Esophagus (tissue), 2 donors: ENCODE data around the gene TRIM26. TPM values are rescaled to one million over a fixed set of nuclear protein-coding genes. Genes with fewer than 3 reads are reported as not detected.
"Not testable (repeated sequence)": the region's sequence is repeated elsewhere in the genome, so short reads cannot be mapped to it uniquely, and the experiment has no call there.

ENCODE experiments used
- H3K27ac ChIP-seq, 2 donors: one replicate each; pipeline ENCODE4 v1.5.1; 2013; ENCODE audit warnings: low read depth in 2 of 2, mild to moderate bottlenecking in 2 of 2, inconsistent platforms in 1 of 2, low read length in 1 of 2, moderate library complexity in 1 of 2
- H3K27me3 ChIP-seq, 2 donors: one replicate each; pipeline ENCODE4 v1.6.1; 2013; ENCODE audit warnings: low read length in 2 of 2, control low read depth in 1 of 2, mild to moderate bottlenecking in 1 of 2; ENCODE audit not compliant: insufficient read depth in 2 of 2, control insufficient read depth in 1 of 2
- H3K36me3 ChIP-seq, 2 donors: one replicate each; pipeline ENCODE4 v1.6.1; 2013; ENCODE audit warnings: low read length in 1 of 2; ENCODE audit not compliant: control insufficient read depth in 2 of 2, insufficient read depth in 2 of 2
- H3K4me1 ChIP-seq, 2 donors: one replicate each; pipeline ENCODE4 v1.6.1; 2013; ENCODE audit warnings: low read length in 1 of 2; ENCODE audit not compliant: control insufficient read depth in 2 of 2, insufficient read depth in 2 of 2
- H3K4me3 ChIP-seq, 2 donors: one replicate each; pipeline ENCODE4 v1.5.1; 2013; ENCODE audit warnings: low read length in 2 of 2, mild to moderate bottlenecking in 2 of 2, low read depth in 1 of 2, moderate library complexity in 1 of 2
- H3K9me3 ChIP-seq, 2 donors: one replicate each; pipeline ENCODE4 v1.6.1; 2013; ENCODE audit warnings: mild to moderate bottlenecking in 2 of 2, low read depth in 1 of 2, low read length in 1 of 2, moderate library complexity in 1 of 2; ENCODE audit not compliant: control insufficient read depth in 2 of 2, insufficient read depth in 1 of 2
- WGBS, 2 donors: extraction: QIAGEN DNeasy Blood & Tissue Kit; methylation state at CpG; one replicate each; pipeline ENCODE4 v1.1.7; 2013; 5-methylcytosine and 5-hydroxymethylcytosine counted together
- polyA plus RNA-seq, 2 donors: library from polyadenylated mRNA; stranded (reverse); fragments of 200-250 nt; gene quantifications; one replicate each; pipeline ENCODE4 v1.2.3, GENCODE V29; 2013
- donor health status: healthy with polysubstance abuse.
- donor health status: Bipolar disorder and iron deficiency.

The TRIM26 gene
- polyA plus RNA-seq, 2 donors, result 33.3 to 40.2 TPM

- WGBS, 2 donors, result 1 to 88% methylated on average over 1 of the region's 1 CpG
- no peaks in the 10 kb centered on the region for H3K27me3 ChIP-seq
- H3K36me3 ChIP-seq, result no peaks in the 10 kb centered on the region
- H3K4me3 ChIP-seq, result no peak overlapping the region
- no peak overlapping the region for H3K27ac ChIP-seq
- H3K4me1 ChIP-seq, result no peaks in the 10 kb centered on the region
- H3K9me3 ChIP-seq, result no peaks in the 10 kb centered on the region
These were observed 34.4 kb downstream of the TRIM26 start for GRCh38 chr6:30178837-30179236.

GRCh38 chr6:30175765-30176164 lies 37.4 kb downstream of the TRIM26 start:
- Histone ChIP-seq H3K36me3 (no peaks in the 10 kb centered on the region), H3K4me1 (peaks cover 2 to 5% of the 10 kb centered on the region in 2 donors), H3K27me3 (peaks cover 0 to 15% of the 10 kb centered on the region in 2 donors), H3K9me3 (no peaks in the 10 kb centered on the region), H3K4me3 (no peak overlapping the region), H3K27ac (no peak overlapping the region)
- WGBS, 2 donors, result 74 to 85% methylated on average over 2 of the region's 2 CpGs

GRCh38 chr6:30172681-30173080 lies 40.5 kb downstream of the TRIM26 start:
- H3K27me3 ChIP-seq, result peaks cover 0 to 15% of the 10 kb centered on the region in 2 donors
- H3K36me3 ChIP-seq, result no peaks in the 10 kb centered on the region
- H3K4me3 ChIP-seq, result no peak overlapping the region
- H3K4me1 ChIP-seq, result peaks cover 2 to 5% of the 10 kb centered on the region in 2 donors
- no peak overlapping the region for H3K27ac ChIP-seq
- 82 to 86% methylated on average over 4 of the region's 4 CpGs for WGBS, 2 donors
- no peaks in the 10 kb centered on the region for H3K9me3 ChIP-seq

- peaks cover 2 to 5% of the 10 kb centered on the region in 2 donors for H3K4me1 ChIP-seq
- no peaks in the 10 kb centered on the region for H3K9me3 ChIP-seq
- no peak overlapping the region for H3K27ac ChIP-seq
- no peaks in the 10 kb centered on the region for H3K36me3 ChIP-seq
- 6 to 10% methylated on average over 58 to 62 of the region's 62 CpGs for WGBS, 2 donors
- H3K4me3 ChIP-seq, result no peak overlapping the region
- H3K27me3 ChIP-seq, result peaks cover 0 to 15% of the 10 kb centered on the region in 2 donors
These were observed 41.3 kb downstream of the TRIM26 start for GRCh38 chr6:30171677-30172471.

- 23 to 27% methylated on average over 7 of the region's 7 CpGs for WGBS, 2 donors
- peaks cover 0 to 15% of the 10 kb centered on the region in 2 donors for H3K27me3 ChIP-seq
These were observed 43.3 kb downstream of the TRIM26 start for GRCh38 chr6:30169658-30170614.

GRCh38 chr6:30168741-30169140 lies 44.5 kb downstream of the TRIM26 start:
- peaks cover 2 to 5% of the 10 kb centered on the region in 2 donors for H3K4me1 ChIP-seq
- H3K4me3 ChIP-seq, result no peak overlapping the region
- H3K27me3 ChIP-seq, result peaks cover 0 to 15% of the 10 kb centered on the region in 2 donors
- no peaks in the 10 kb centered on the region for H3K9me3 ChIP-seq
- WGBS, 2 donors, result 63 to 76% methylated on average over 1 of the region's 1 CpG
- no peaks in the 10 kb centered on the region for H3K36me3 ChIP-seq
- no peak overlapping the region for H3K27ac ChIP-seq

More at GRCh38 chr6:30169658-30170614, 43.3 kb downstream of the TRIM26 start:
- no peaks in the 10 kb centered on the region for H3K9me3 ChIP-seq
- no peak overlapping the region for H3K27ac ChIP-seq
- no peaks in the 10 kb centered on the region for H3K36me3 ChIP-seq
- H3K4me1 ChIP-seq, result peaks cover 2 to 5% of the 10 kb centered on the region in 2 donors
- H3K4me3 ChIP-seq, result no peak overlapping the region

GRCh38 chr6:30167101-30167500 lies 46.1 kb downstream of the TRIM26 start:
- WGBS, 2 donors, result 67% methylated on average over 6 of the region's 6 CpGs
- no peaks in the 10 kb centered on the region for H3K9me3 ChIP-seq
- H3K27me3 ChIP-seq, result peaks cover 0 to 7% of the 10 kb centered on the region in 2 donors
- H3K27ac ChIP-seq, result no peak overlapping the region
- H3K4me3 ChIP-seq, result no peak overlapping the region
- no peaks in the 10 kb centered on the region for H3K36me3 ChIP-seq
- H3K4me1 ChIP-seq, result peaks cover 1 to 2% of the 10 kb centered on the region in 2 donors

- not testable (repeated sequence) for H3K9me3 ChIP-seq, H3K4me3 ChIP-seq, H3K27ac ChIP-seq, H3K27me3 ChIP-seq, H3K4me1 ChIP-seq, H3K36me3 ChIP-seq
- WGBS, 2 donors, result 95 to 98% methylated on average over 1 of the region's 1 CpG
These were observed 48.0 kb downstream of the TRIM26 start for GRCh38 chr6:30165238-30165637.

GRCh38 chr6:30164714-30165113 lies 48.5 kb downstream of the TRIM26 start:
- WGBS, 2 donors, result 70 to 85% methylated on average over 4 of the region's 4 CpGs
- Histone ChIP-seq H3K27ac (no peak overlapping the region), H3K4me1 (no peaks in the 10 kb centered on the region), H3K27me3 (no peaks in the 10 kb centered on the region), H3K9me3 (no peaks in the 10 kb centered on the region), H3K4me3 (no peak overlapping the region), H3K36me3 (no peaks in the 10 kb centered on the region)
